C4-2B (cell line): Measurements from ENCODE around the gene SLC22A13.

Source experiments
- CTCF ChIP-seq: fragments of 450-650 bp; conservative IDR thresholded peaks from 2 replicates; pipeline ENCODE4 v1.5.1; 2017; ENCODE audit warnings: mild to moderate bottlenecking
- ZFX ChIP-seq: fragments of 450-650 bp; IDR thresholded peaks from 2 replicates; pipeline ENCODE4 v1.6.1; 2017

- TF ChIP-seq CTCF (no peak), ZFX (no peak)
Observed at GRCh38 chr3:38229036-38229435, 36.6 kb upstream of the SLC22A13 start.
